SK-N-SH (cell line): ENCODE results near the gene ALDH3A1. TPM values are rescaled to one million over a fixed set of nuclear protein-coding genes. Genes with fewer than 3 reads are reported as not detected.

Experiments used
- CTCF ChIA-PET: fragments of 300-600, 350-600 bp; formaldehyde crosslinking; extraction: SDS; loops from one replicate; lab custom pipeline; 2021; lab: Yijun Ruan, JAX
- POLR2A ChIA-PET: fragments of 350-600 bp; sonication (Branson Sonifier 250); formaldehyde crosslinking; extraction: SDS; loops from one replicate; lab custom pipeline; 2020; ENCODE audit warnings: antibody characterized with exemption, inconsistent platforms; lab: Yijun Ruan, JAX
- DNase-seq: peaks from one replicate; pipeline ENCODE4 v3.0.0; 2012
- H2AFZ ChIP-seq: fragments of 200-600 bp; sonication (generic); 2 replicates; pipeline ENCODE4 v1.8.1; 2016; ENCODE audit warnings: antibody characterized with exemption, mild to moderate bottlenecking, low read depth
- H3F3A ChIP-seq: fragments of 200-600 bp; sonication (generic); replicated peaks from 2 replicates; pipeline ENCODE3; 2016; ENCODE audit warnings: antibody characterized with exemption, mild to moderate bottlenecking; ENCODE audit not compliant: insufficient read depth
- H3K27ac ChIP-seq, 2 experiments: fragments of 200-500 bp in 1 of 2; fragments of 200-600 bp in 1 of 2; sonication (Bioruptor generic) in 1 of 2; sonication (generic), shearing (Covaris generic) in 1 of 2; 2 replicates each; pipeline versions ENCODE4 v1.5.1 to v1.6.1; 2014 to 2016; ENCODE audit warnings: low read depth in 2 of 2, inconsistent platforms in 1 of 2, low read length in 1 of 2, mild to moderate bottlenecking in 1 of 2, mixed read lengths in 1 of 2
- H3K27me3 ChIP-seq: fragments of 200-600 bp; sonication (generic), shearing (Covaris generic); 2 replicates; pipeline ENCODE4 v1.6.1; 2016; ENCODE audit warnings: mixed run types; ENCODE audit not compliant: insufficient read depth
- H3K36me3 ChIP-seq, 2 experiments: fragments of 200-500 bp in 1 of 2; fragments of 200-600 bp in 1 of 2; sonication (Bioruptor generic) in 1 of 2; sonication (generic) in 1 of 2; replicated peaks in 1 of 2; 2 replicates each; pipeline versions ENCODE3 to v1.5.1; 2014 to 2016; ENCODE audit warnings: low read length in 1 of 2, mild to moderate bottlenecking in 1 of 2; ENCODE audit not compliant: insufficient read depth in 2 of 2, control insufficient read depth in 1 of 2
- H3K4me1 ChIP-seq, 2 experiments: fragments of 200-500 bp in 1 of 2; fragments of 200-600 bp in 1 of 2; sonication (Bioruptor generic) in 1 of 2; sonication (generic), shearing (Covaris generic) in 1 of 2; 2 replicates each; pipeline versions ENCODE4 v1.5.1 to v1.6.1; 2014 to 2016; ENCODE audit warnings: low read depth in 1 of 2, low read length in 1 of 2, mixed run types in 1 of 2; ENCODE audit not compliant: insufficient read depth in 2 of 2, control insufficient read depth in 1 of 2
- H3K4me2 ChIP-seq: fragments of 200-600 bp; sonication (generic), shearing (Covaris generic); 2 replicates; pipeline ENCODE4 v1.6.1; 2017; ENCODE audit warnings: mixed run types
- H3K4me3 ChIP-seq, 2 experiments: fragments of 200-500 bp in 1 of 2; fragments of 200-600 bp in 1 of 2; sonication (Bioruptor generic) in 1 of 2; sonication (generic), shearing (Covaris generic) in 1 of 2; 2 replicates each; pipeline versions ENCODE4 v1.5.1 to v1.8.1; 2014 to 2016; ENCODE audit warnings: low read depth in 2 of 2, inconsistent platforms in 1 of 2, low read length in 1 of 2, mild to moderate bottlenecking in 1 of 2, mixed read lengths in 1 of 2, moderate library complexity in 1 of 2
- H3K79me2 ChIP-seq: fragments of 200-600 bp; sonication (generic); 2 replicates; pipeline ENCODE4 v1.8.1; 2017; ENCODE audit warnings: mild to moderate bottlenecking; ENCODE audit not compliant: insufficient read depth
- H3K9ac ChIP-seq: fragments of 200-600 bp; sonication (generic); 2 replicates; pipeline ENCODE4 v1.6.1; 2017; ENCODE audit warnings: mixed run types
- H3K9me2 ChIP-seq: fragments of 200-600 bp; sonication (generic); 2 replicates; pipeline ENCODE4 v1.6.1; 2017; ENCODE audit warnings: mixed run types
- H3K9me3 ChIP-seq: fragments of 200-600 bp; sonication (generic); 2 replicates; pipeline ENCODE4 v1.6.1; 2017; ENCODE audit warnings: mixed run types, mild to moderate bottlenecking, moderate library complexity
- H4K20me1 ChIP-seq: fragments of 200-600 bp; sonication (generic); 2 replicates; pipeline ENCODE4 v1.6.1; 2017; ENCODE audit warnings: mild to moderate bottlenecking, mixed run types; ENCODE audit not compliant: insufficient read depth
- CHD2 ChIP-seq: fragments of 150-350 bp; IDR thresholded peaks from 2 replicates; pipeline ENCODE4 v1.6.1; 2018; ENCODE audit warnings: low read length; ENCODE audit not compliant: partially characterized antibody
- EP300 ChIP-seq, 2 experiments: IDR thresholded peaks; 2 replicates each; pipeline versions ENCODE4 v1.4.0 to v1.6.1; 2012; ENCODE audit warnings: borderline replicate concordance in 1 of 2, low read depth in 1 of 2, low read length in 1 of 2
- EZH2phosphoT487 ChIP-seq: fragments of 200-600 bp; sonication (generic); IDR thresholded peaks from 2 replicates; pipeline ENCODE4 v1.6.1; 2017; ENCODE audit warnings: low read depth, mixed run types, mild to moderate bottlenecking, antibody characterized with exemption, moderate library complexity, borderline replicate concordance
- FOXM1 ChIP-seq: IDR thresholded peaks from 2 replicates; pipeline ENCODE4 v1.4.0; 2012; ENCODE audit warnings: low read depth, mild to moderate bottlenecking
- GABPA ChIP-seq: IDR thresholded peaks from 2 replicates; pipeline ENCODE4 v1.4.0; 2012; ENCODE audit warnings: low read depth, mild to moderate bottlenecking
- JUND ChIP-seq: IDR thresholded peaks from 2 replicates; pipeline ENCODE4 v1.4.0; 2012
- MEF2A ChIP-seq: IDR thresholded peaks from 2 replicates; pipeline ENCODE4 v1.4.0; 2012; ENCODE audit warnings: low read depth, borderline replicate concordance
- MXI1 ChIP-seq: IDR thresholded peaks from 2 replicates; pipeline ENCODE4 v1.6.1; 2012; ENCODE audit warnings: mild to moderate bottlenecking, low read depth, low read length, improper control_type of control experiment
- RFX5 ChIP-seq: IDR thresholded peaks from 2 replicates; pipeline ENCODE4 v1.6.1; 2012; ENCODE audit warnings: mild to moderate bottlenecking, improper control_type of control experiment, low read length
- RXRA ChIP-seq: IDR thresholded peaks from 2 replicates; pipeline ENCODE4 v1.4.0; 2012; ENCODE audit warnings: low read depth, mild to moderate bottlenecking, borderline replicate concordance
- SIN3A ChIP-seq: IDR thresholded peaks from 2 replicates; pipeline ENCODE4 v1.6.1; 2012; ENCODE audit warnings: low read depth, mild to moderate bottlenecking, low read length, moderate library complexity, borderline replicate concordance
- TAF1 ChIP-seq: IDR thresholded peaks from 2 replicates; pipeline ENCODE4 v1.6.1; 2012; ENCODE audit warnings: low read depth, mild to moderate bottlenecking, low read length, moderate library complexity, borderline replicate concordance
- YY1 ChIP-seq: IDR thresholded peaks from 2 replicates; pipeline ENCODE4 v1.4.0; 2012; ENCODE audit warnings: low read depth, mild to moderate bottlenecking
- WGBS: methylation state at CpG from one replicate; pipeline ENCODE4 v1.1.6; 2017; ENCODE audit warnings: low lambda C conversion rate; 5-methylcytosine and 5-hydroxymethylcytosine counted together
- polyA plus RNA-seq, 3 experiments: library from polyadenylated mRNA; depleted of rRNA; stranded (reverse); fragments of >200 nt; gene quantifications; 2 replicates each; pipeline ENCODE4 v1.2.3, GENCODE V29; 2012
- TF ChIP-seq, protein P1 (sequence below): fragments of 150-350 bp; IDR thresholded peaks from 2 replicates; pipeline ENCODE4 v1.6.1; 2016; ENCODE audit warnings: mild to moderate bottlenecking, low read depth, low read length
- TF ChIP-seq, protein P2 (sequence below): IDR thresholded peaks from 2 replicates; pipeline ENCODE4; 2012
- TF ChIP-seq, protein P3 (sequence below): fragments of 150-350 bp; IDR thresholded peaks from 2 replicates; pipeline ENCODE4 v1.6.1; 2017; ENCODE audit warnings: antibody characterized with exemption, low read length, low read depth, borderline replicate concordance

ALDH3A1 gene
- polyA plus RNA-seq, 1 of the 3 experiments (the other 2 are of a cell fraction), result 0.79 TPM

DNA sequence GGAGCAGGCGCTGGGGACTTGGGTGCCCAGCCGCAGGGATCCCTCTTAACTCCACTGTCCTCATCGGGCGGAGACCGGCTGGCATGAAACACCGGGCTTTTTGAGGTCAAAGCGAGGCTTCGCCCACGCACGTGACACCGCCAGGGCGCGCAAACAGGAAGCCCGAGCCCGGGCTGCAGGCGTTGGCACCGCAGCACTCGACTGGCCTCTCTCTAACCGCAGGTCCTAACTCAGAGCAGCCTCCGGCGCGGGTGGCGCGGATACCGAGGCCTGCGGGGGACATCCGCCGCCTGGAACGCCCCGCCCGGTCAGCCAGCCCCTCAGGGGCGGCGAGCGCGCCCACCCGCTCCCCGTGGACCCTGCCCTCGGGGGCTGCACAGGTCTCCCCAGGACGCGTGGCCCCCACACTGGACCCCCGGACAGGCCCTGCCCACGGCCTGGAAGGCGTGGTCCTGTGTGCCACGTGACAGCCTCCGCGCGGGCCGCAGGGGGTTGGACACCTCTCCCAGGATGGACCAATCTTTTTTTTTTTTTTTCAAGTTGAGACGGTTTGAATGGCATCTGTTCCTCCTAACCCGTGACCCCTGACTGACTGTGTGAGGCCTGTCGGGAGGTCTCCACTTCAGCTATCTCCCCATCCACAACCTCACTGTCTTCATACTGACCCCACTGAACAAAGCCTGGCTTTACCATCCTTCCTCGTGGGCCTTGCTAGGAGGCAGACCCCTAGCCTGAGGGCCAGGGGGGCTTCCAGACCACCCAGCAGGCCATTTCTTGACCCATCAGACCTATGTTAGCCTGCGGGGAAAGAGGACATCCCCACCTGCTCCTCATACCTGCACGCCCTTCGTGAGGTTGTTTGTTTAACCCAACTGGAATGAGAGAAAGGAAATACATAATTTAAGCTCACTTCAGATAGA, 23.3 kb downstream of the ALDH3A1 start:
- Histone ChIP-seq H3K36me3 (no peaks in the 10 kb centered on the region), H3K27ac (no peak overlapping the region), H3K4me1 (peaks cover 0 to 21% of the 10 kb centered on the region in 2 experiments; a peak in 2 of 4 replicates), H3K9ac (no peak overlapping the region), H4K20me1 (no peaks in the 10 kb centered on the region), H3K4me2 (no peak overlapping the region), H3K4me3 (no peak overlapping the region), H3K9me3 (no peaks in the 10 kb centered on the region), H3K9me2 (no peaks in the 10 kb centered on the region), H2AFZ (no peak overlapping the region), H3F3A (no peaks in the 10 kb centered on the region), H3K79me2 (no peaks in the 10 kb centered on the region), H3K27me3 (no peaks in the 10 kb centered on the region)
- WGBS, result 91% methylated on average over 42 of the region's 55 CpGs
- no peak for DNase-seq
- TF ChIP-seq YY1 (no peak), EP300 (IDR thresholded peaks at IDR 0.05; ENCODE audit: borderline replicate concordance in 1 of 2, low read depth in 1 of 2, low read length in 1 of 2) (no peak), RXRA (no peak), JUND (no peak)
- TF ChIP-seq, protein P1, sequence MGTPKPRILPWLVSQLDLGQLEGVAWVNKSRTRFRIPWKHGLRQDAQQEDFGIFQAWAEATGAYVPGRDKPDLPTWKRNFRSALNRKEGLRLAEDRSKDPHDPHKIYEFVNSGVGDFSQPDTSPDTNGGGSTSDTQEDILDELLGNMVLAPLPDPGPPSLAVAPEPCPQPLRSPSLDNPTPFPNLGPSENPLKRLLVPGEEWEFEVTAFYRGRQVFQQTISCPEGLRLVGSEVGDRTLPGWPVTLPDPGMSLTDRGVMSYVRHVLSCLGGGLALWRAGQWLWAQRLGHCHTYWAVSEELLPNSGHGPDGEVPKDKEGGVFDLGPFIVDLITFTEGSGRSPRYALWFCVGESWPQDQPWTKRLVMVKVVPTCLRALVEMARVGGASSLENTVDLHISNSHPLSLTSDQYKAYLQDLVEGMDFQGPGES, result no peak
- ChIA-PET CTCF (interaction anchor here (1.5 kb wide), 1 partner anchor 20 kb away, joined by 3 read pairs; no protein-coding TSS in a partner anchor), POLR2A (no interaction called here)

DNA sequence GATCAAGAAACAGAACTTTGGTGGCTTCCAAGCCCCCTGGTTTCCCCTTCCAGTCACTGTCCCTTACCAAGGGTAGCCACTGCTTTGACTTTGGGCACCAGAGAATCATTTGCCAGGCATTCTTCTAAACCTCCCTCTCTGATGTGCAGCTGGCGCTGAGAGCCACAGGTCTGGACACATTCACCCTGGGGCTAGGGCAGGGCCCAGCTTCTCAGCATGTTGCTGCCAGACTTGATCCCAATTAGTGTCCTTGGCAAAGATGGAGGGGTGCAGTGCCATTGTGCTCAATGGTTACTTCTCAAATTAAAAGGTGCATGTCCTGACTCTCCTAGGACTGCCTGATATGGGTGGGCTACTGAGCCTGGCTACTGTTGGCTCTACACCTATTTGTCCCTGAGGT, 24.1 kb downstream of the ALDH3A1 start:
- no peak overlapping the region for H2AFZ ChIP-seq
- H3K4me2 ChIP-seq, result no peak overlapping the region
- H3K9me2 ChIP-seq, result no peaks in the 10 kb centered on the region
- no peaks in the 10 kb centered on the region for H4K20me1 ChIP-seq
- H3K36me3 ChIP-seq, result no peaks in the 10 kb centered on the region
- no CpG with 5 or more reads among the region's 1 CpG for WGBS
- no peaks in the 10 kb centered on the region for H3K27me3 ChIP-seq
- no peaks in the 10 kb centered on the region for H3K9me3 ChIP-seq
- CTCF ChIA-PET, result interaction anchor here (1.1 kb wide), 1 partner anchor 21 kb away, joined by 3 read pairs; no protein-coding TSS in a partner anchor
- POLR2A ChIA-PET, result no interaction called here
- no peaks in the 10 kb centered on the region for H3F3A ChIP-seq
- H3K9ac ChIP-seq, result no peak overlapping the region
- H3K27ac ChIP-seq, result no peak overlapping the region
- no peak for DNase-seq
- no peak overlapping the region for H3K4me3 ChIP-seq
- peaks cover 0 to 21% of the 10 kb centered on the region in 2 experiments; a peak in 2 of 4 replicates for H3K4me1 ChIP-seq
- H3K79me2 ChIP-seq, result no peaks in the 10 kb centered on the region
- TF ChIP-seq, protein P2, sequence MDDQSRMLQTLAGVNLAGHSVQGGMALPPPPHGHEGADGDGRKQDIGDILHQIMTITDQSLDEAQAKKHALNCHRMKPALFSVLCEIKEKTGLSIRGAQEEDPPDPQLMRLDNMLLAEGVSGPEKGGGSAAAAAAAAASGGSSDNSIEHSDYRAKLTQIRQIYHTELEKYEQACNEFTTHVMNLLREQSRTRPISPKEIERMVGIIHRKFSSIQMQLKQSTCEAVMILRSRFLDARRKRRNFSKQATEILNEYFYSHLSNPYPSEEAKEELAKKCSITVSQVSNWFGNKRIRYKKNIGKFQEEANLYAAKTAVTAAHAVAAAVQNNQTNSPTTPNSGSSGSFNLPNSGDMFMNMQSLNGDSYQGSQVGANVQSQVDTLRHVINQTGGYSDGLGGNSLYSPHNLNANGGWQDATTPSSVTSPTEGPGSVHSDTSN, result no peak
- TF ChIP-seq FOXM1 (no peak), GABPA (no peak), MXI1 (no peak), EP300 (IDR thresholded peaks at IDR 0.05; ENCODE audit: borderline replicate concordance in 1 of 2, low read depth in 1 of 2, low read length in 1 of 2) (no peak), MEF2A (no peak), CHD2 (no peak), SIN3A (no peak), RXRA (no peak), RFX5 (no peak), TAF1 (no peak), EZH2phosphoT487 (no peak)
- TF ChIP-seq, protein P3, sequence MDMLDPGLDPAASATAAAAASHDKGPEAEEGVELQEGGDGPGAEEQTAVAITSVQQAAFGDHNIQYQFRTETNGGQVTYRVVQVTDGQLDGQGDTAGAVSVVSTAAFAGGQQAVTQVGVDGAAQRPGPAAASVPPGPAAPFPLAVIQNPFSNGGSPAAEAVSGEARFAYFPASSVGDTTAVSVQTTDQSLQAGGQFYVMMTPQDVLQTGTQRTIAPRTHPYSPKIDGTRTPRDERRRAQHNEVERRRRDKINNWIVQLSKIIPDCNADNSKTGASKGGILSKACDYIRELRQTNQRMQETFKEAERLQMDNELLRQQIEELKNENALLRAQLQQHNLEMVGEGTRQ, result no peak
